Mammary epithelial cell (primary cell): ENCODE results near the gene SLC35F1.

Experiments
- CTCF ChIP-seq, 2 donors: IDR thresholded peaks in 1 of 2; conservative IDR thresholded peaks in 1 of 2; 2 replicates each; pipeline ENCODE4 v1.5.1; 2011 to 2012; ENCODE audit warnings: inconsistent platforms in 2 of 2, low read length in 2 of 2, mild to moderate bottlenecking in 2 of 2, control low read depth in 1 of 2, low read depth in 1 of 2; ENCODE audit not compliant: insufficient read depth in 1 of 2; ENCODE audit errors: extremely low read depth in 1 of 2
- EZH2 ChIP-seq: IDR thresholded peaks from 2 replicates; pipeline ENCODE4 v1.6.1; 2012; ENCODE audit warnings: low read length, inconsistent platforms, borderline replicate concordance

GRCh38 chr6:118260833-118261232 lies 353.8 kb downstream of the SLC35F1 start:
- TF ChIP-seq CTCF (conservative IDR thresholded peaks at IDR 0.05 in 1 of 2, IDR thresholded peaks at IDR 0.05 in 1 of 2; ENCODE audit: extremely low read depth in 1 of 2, insufficient read depth in 1 of 2, low read depth in 1 of 2, low read length in 2 of 2) (no peak), EZH2 (no peak)
